Thyroid gland (tissue), 4 donors: ENCODE measurements around the gene RNFT2.

Experiments used
- POLR2A ChIP-seq, 2 donors: fragments of 450-650 bp; IDR thresholded peaks; one replicate each; pipeline ENCODE4 v1.6.1; 2017; ENCODE audit warnings: antibody characterized with exemption in 2 of 2, mild to moderate bottlenecking in 2 of 2, moderate library complexity in 1 of 2
- TF ChIP-seq, protein P1 (sequence below), 6 experiments: fragments of 200-600 bp in 3 of 6; fragments of 450-650 bp in 3 of 6; sonication (generic) in 3 of 6; IDR thresholded peaks; one replicate each; pipeline ENCODE4 v1.5.1; 2016 to 2019; ENCODE audit warnings: antibody characterized with exemption in 6 of 6, mild to moderate bottlenecking in 2 of 6, inconsistent platforms in 1 of 6, moderate library complexity in 1 of 6

DNA sequence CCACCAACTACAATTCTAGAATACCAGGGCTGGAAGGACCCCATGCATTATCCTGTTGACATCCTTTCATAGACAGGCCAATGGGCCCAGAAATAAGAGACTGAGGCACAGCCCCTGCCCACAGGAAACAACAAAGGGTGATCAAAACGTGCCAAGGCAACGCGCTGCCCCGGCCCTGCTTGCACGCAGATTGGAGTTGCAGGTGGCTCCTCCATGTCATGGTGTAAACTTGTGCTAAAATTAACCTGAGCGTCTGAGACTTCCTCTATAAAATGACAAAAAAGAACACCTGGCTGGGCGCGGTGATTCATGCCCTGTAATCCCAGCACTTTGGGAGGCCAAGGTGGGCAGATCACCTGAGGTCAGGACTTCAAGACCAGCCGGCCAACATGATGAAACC is 30.4 kb upstream of the RNFT2 start:
- TF ChIP-seq, protein P1, sequence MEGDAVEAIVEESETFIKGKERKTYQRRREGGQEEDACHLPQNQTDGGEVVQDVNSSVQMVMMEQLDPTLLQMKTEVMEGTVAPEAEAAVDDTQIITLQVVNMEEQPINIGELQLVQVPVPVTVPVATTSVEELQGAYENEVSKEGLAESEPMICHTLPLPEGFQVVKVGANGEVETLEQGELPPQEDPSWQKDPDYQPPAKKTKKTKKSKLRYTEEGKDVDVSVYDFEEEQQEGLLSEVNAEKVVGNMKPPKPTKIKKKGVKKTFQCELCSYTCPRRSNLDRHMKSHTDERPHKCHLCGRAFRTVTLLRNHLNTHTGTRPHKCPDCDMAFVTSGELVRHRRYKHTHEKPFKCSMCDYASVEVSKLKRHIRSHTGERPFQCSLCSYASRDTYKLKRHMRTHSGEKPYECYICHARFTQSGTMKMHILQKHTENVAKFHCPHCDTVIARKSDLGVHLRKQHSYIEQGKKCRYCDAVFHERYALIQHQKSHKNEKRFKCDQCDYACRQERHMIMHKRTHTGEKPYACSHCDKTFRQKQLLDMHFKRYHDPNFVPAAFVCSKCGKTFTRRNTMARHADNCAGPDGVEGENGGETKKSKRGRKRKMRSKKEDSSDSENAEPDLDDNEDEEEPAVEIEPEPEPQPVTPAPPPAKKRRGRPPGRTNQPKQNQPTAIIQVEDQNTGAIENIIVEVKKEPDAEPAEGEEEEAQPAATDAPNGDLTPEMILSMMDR (IDR thresholded peaks at IDR 0.05) = no peak
- no peak for TF ChIP-seq POLR2A (IDR thresholded peaks at IDR 0.05)
